ENCODE measurements around the gene IFT122. TPM values are rescaled to one million over a fixed set of nuclear protein-coding genes. Genes with fewer than 3 reads are reported as not detected.

IFT122 gene
- total and polyA plus RNA-seq, 12 donors = 9.7 to 29.1 (median 16.8) TPM

- DNase-seq (no peak), ATAC-seq (no peak)
- Histone ChIP-seq H3K4me3 (no peak overlapping the region), H3K36me3 (peaks cover 0 to 47% (median 6%) of the 10 kb centered on the region in 9 donors), H3K9me3 (no peaks in the 10 kb centered on the region), H3K4me1 (peaks cover 0 to 22% (median 13%) of the 10 kb centered on the region in 9 donors), H3K27me3 (no peaks in the 10 kb centered on the region), H3K27ac (peak overlapping the region in 3 of 10 donors; percentile 71 to 84 (median 73))
- WGBS, 2 donors = 95% methylated on average over 3 of the region's 3 CpGs
- TF ChIP-seq, protein P1, sequence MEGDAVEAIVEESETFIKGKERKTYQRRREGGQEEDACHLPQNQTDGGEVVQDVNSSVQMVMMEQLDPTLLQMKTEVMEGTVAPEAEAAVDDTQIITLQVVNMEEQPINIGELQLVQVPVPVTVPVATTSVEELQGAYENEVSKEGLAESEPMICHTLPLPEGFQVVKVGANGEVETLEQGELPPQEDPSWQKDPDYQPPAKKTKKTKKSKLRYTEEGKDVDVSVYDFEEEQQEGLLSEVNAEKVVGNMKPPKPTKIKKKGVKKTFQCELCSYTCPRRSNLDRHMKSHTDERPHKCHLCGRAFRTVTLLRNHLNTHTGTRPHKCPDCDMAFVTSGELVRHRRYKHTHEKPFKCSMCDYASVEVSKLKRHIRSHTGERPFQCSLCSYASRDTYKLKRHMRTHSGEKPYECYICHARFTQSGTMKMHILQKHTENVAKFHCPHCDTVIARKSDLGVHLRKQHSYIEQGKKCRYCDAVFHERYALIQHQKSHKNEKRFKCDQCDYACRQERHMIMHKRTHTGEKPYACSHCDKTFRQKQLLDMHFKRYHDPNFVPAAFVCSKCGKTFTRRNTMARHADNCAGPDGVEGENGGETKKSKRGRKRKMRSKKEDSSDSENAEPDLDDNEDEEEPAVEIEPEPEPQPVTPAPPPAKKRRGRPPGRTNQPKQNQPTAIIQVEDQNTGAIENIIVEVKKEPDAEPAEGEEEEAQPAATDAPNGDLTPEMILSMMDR (IDR thresholded peaks at IDR 0.05) = no peak
- intact Hi-C loops (cut with DNase I) = no loop called here
Measured at GRCh38 chr3:129463094-129463493, 23.1 kb downstream of the IFT122 start.

- ATAC-seq = no peak
- peaks cover 0 to 41% (median 6%) of the 10 kb centered on the region in 9 donors for H3K36me3 ChIP-seq
Measured at GRCh38 chr3:129463716-129464115, 23.7 kb downstream of the IFT122 start.

DNA sequence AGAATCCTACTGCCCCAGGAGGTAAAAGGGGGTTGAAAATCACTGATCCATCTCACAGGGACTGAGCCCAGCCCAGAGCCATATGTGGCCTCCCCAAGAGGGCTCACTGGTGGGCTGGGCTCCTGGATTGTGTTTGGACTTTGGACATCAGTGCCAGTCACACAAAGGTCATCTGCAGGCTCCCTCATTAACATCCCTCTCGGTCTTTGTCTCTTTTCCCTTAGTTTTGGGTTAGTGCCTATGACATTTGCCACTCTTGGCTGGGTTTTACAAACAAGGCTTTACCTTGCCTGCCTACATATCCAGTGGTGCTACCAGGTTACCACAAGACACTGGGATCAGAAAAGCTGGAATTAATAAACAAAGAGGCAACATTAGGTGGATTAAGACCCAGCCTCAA lies 27.9 kb downstream of the IFT122 start:
- Histone ChIP-seq H3K4me3 (no peak overlapping the region), H3K4me1 (peaks cover 3 to 21% (median 14%) of the 10 kb centered on the region in 9 donors), H3K9me3 (no peaks in the 10 kb centered on the region), H3K27me3 (no peaks in the 10 kb centered on the region), H3K36me3 (peaks cover 0 to 51% (median 4%) of the 10 kb centered on the region in 9 donors), H3K27ac (peak overlapping the region in 2 of 10 donors; percentile 56 to 71)
- intact Hi-C loops (cut with DNase I) = no loop called here
- WGBS, 2 donors = 82 to 84% methylated on average over 1 of the region's 1 CpG
- TF ChIP-seq, protein P1 (IDR thresholded peaks at IDR 0.05) = no peak
- DNase-seq = no peak
- no peak for ATAC-seq

More at GRCh38 chr3:129463716-129464115, 23.7 kb downstream of the IFT122 start:
- Histone ChIP-seq H3K4me3 (no peak overlapping the region), H3K9me3 (no peaks in the 10 kb centered on the region), H3K4me1 (peaks cover 3 to 28% (median 17%) of the 10 kb centered on the region in 9 donors), H3K27me3 (no peaks in the 10 kb centered on the region), H3K27ac (peak overlapping the region in 1 of 10 donors; percentile 24)
- no peak for DNase-seq
- WGBS, 2 donors = 75 to 79% methylated on average over 4 of the region's 4 CpGs
- TF ChIP-seq, protein P1 (IDR thresholded peaks at IDR 0.05) = no peak
- intact Hi-C loops (cut with DNase I) = no loop called here

GRCh38 chr3:129469026-129469425 lies 29.0 kb downstream of the IFT122 start:
- TF ChIP-seq, protein P1 (IDR thresholded peaks at IDR 0.05) = no peak
- Histone ChIP-seq H3K9me3 (no peaks in the 10 kb centered on the region), H3K27ac (peak overlapping the region; percentile 16 to 78 (median 70)), H3K4me1 (peaks cover 3 to 21% (median 14%) of the 10 kb centered on the region in 9 donors), H3K4me3 (no peak overlapping the region), H3K27me3 (no peaks in the 10 kb centered on the region), H3K36me3 (peaks cover 0 to 46% (median 0%) of the 10 kb centered on the region in 9 donors)
- 23 to 31% methylated on average over 2 of the region's 2 CpGs for WGBS, 2 donors
- ATAC-seq (peak; percentile 64 to 96 (median 90)), DNase-seq (peak in 1 of 2 donors; percentile 26)
- intact Hi-C loops (cut with DNase I) = no loop called here

All from heart right ventricle (tissue), 16 donors.